ENCODE measurements around the gene MTMR3.
"Not testable (repeated sequence)": the region's sequence is repeated elsewhere in the genome, so short reads cannot be mapped to it uniquely, and the experiment has no call there.

The MTMR3 gene

GRCh38 chr22:29848111-29848510, 34.9 kb upstream of the MTMR3 start:
- peaks cover 15 to 24% of the 10 kb centered on the region in 2 experiments for H3K4me1 ChIP-seq (ENCODE audit: control insufficient read depth in 1 of 2, insufficient read depth in 1 of 2, low read depth in 1 of 2, low read length in 1 of 2)
- no peak for TF ChIP-seq CTCF (IDR thresholded peaks at IDR 0.05)
- no peaks in the 10 kb centered on the region for H3K27me3 ChIP-seq
- H3K9me3 ChIP-seq, result no peaks in the 10 kb centered on the region
- H3K4me3 ChIP-seq (ENCODE audit: low read depth in 1 of 2, low read length in 1 of 2), result no peak overlapping the region
- peak overlapping the region; percentile 81 for H3K27ac ChIP-seq
- no peaks in the 10 kb centered on the region for H3K36me3 ChIP-seq

GRCh38 chr22:29854432-29854831, 28.5 kb upstream of the MTMR3 start:
- H3K9me3 ChIP-seq, result no peaks in the 10 kb centered on the region
- H3K4me3 ChIP-seq (ENCODE audit: low read depth in 1 of 2, low read length in 1 of 2), result no peak overlapping the region
- no peak for TF ChIP-seq CTCF (IDR thresholded peaks at IDR 0.05)
- H3K27me3 ChIP-seq, result no peaks in the 10 kb centered on the region
- peaks cover 35 to 42% of the 10 kb centered on the region in 2 experiments for H3K4me1 ChIP-seq (ENCODE audit: control insufficient read depth in 1 of 2, insufficient read depth in 1 of 2, low read depth in 1 of 2, low read length in 1 of 2)
- no peak overlapping the region for H3K27ac ChIP-seq
- no peaks in the 10 kb centered on the region for H3K36me3 ChIP-seq

GRCh38 chr22:29855611-29856181, 27.3 kb upstream of the MTMR3 start:
- TF ChIP-seq CTCF (IDR thresholded peaks at IDR 0.05), result no peak
- Histone ChIP-seq H3K27ac (peak overlapping the region; percentile 86), H3K4me1 (ENCODE audit: control insufficient read depth in 1 of 2, insufficient read depth in 1 of 2, low read depth in 1 of 2, low read length in 1 of 2) (peaks cover 48 to 55% of the 10 kb centered on the region in 2 experiments), H3K36me3 (no peaks in the 10 kb centered on the region), H3K9me3 (no peaks in the 10 kb centered on the region), H3K4me3 (ENCODE audit: low read depth in 1 of 2, low read length in 1 of 2) (peak overlapping the region in 1 of 2 experiments; percentile 28), H3K27me3 (no peaks in the 10 kb centered on the region)

GRCh38 chr22:29856496-29856895, 26.5 kb upstream of the MTMR3 start:
- Histone ChIP-seq H3K27ac (peak overlapping the region; percentile 86), H3K4me3 (ENCODE audit: low read depth in 1 of 2, low read length in 1 of 2) (no peak overlapping the region), H3K4me1 (ENCODE audit: control insufficient read depth in 1 of 2, insufficient read depth in 1 of 2, low read depth in 1 of 2, low read length in 1 of 2) (peaks cover 56 to 63% of the 10 kb centered on the region in 2 experiments), H3K27me3 (no peaks in the 10 kb centered on the region), H3K9me3 (no peaks in the 10 kb centered on the region), H3K36me3 (no peaks in the 10 kb centered on the region)
- no peak for TF ChIP-seq CTCF (IDR thresholded peaks at IDR 0.05)

- H3K4me3 ChIP-seq (ENCODE audit: low read depth in 1 of 2, low read length in 1 of 2); H3K27me3 ChIP-seq; H3K36me3 ChIP-seq; H3K9me3 ChIP-seq: not testable (repeated sequence)
- Histone ChIP-seq H3K27ac (peak overlapping the region; percentile 91), H3K4me1 (ENCODE audit: control insufficient read depth in 1 of 2, insufficient read depth in 1 of 2, low read depth in 1 of 2, low read length in 1 of 2) (peaks cover 61 to 68% of the 10 kb centered on the region in 2 experiments)
These were observed 23.9 kb upstream of the MTMR3 start for GRCh38 chr22:29859030-29859429.

- Histone ChIP-seq H3K9me3 (no peaks in the 10 kb centered on the region), H3K4me3 (ENCODE audit: low read depth in 1 of 2, low read length in 1 of 2) (peak overlapping the region; percentile 13 to 45), H3K27me3 (no peaks in the 10 kb centered on the region), H3K36me3 (no peaks in the 10 kb centered on the region), H3K4me1 (ENCODE audit: control insufficient read depth in 1 of 2, insufficient read depth in 1 of 2, low read depth in 1 of 2, low read length in 1 of 2) (peaks cover 52 to 58% of the 10 kb centered on the region in 2 experiments), H3K27ac (peak overlapping the region; percentile 91)
- TF ChIP-seq CTCF (IDR thresholded peaks at IDR 0.05), result no peak
These were observed 22.8 kb upstream of the MTMR3 start for GRCh38 chr22:29860006-29860766.
